Measurements from ENCODE around the gene RNF5.

RNF5 gene

GRCh38 chr6:32152769-32153563, 25.2 kb upstream of the RNF5 start:
- DNase-seq = no peak

GRCh38 chr6:32153564-32154513, 24.4 kb upstream of the RNF5 start, which contains the start of gene PPT2:
Gene PPT2 (plus strand): TSS chr6:32154141. CDS start chr6:32154595, 454 bp downstream.
- DNase-seq = peak; percentile 75

- DNase-seq = peak; percentile 18
These were observed 23.6 kb upstream of the RNF5 start for GRCh38 chr6:32154514-32155161.

- no peak for DNase-seq
These were observed 21.3 kb upstream of the RNF5 start for GRCh38 chr6:32156891-32157290.

- no peak for DNase-seq
These were observed 20.2 kb upstream of the RNF5 start for GRCh38 chr6:32158052-32158451.

- no peak for DNase-seq
These were observed 14.5 kb upstream of the RNF5 start for GRCh38 chr6:32163559-32164258.

- DNase-seq = no peak
These were observed 13.9 kb upstream of the RNF5 start, which contains the start of gene EGFL8 for GRCh38 chr6:32164295-32164694. Gene EGFL8 (plus strand): TSS chr6:32164595. CDS start chr6:32166166, 1,571 bp downstream.

- DNase-seq = no peak
These were observed 11.7 kb upstream of the RNF5 start for GRCh38 chr6:32166411-32167061.

- DNase-seq = no peak
These were observed 10.9 kb upstream of the RNF5 start for GRCh38 chr6:32167154-32167760.

GRCh38 chr6:32167761-32168262, 10.4 kb upstream of the RNF5 start:
- DNase-seq = no peak

- DNase-seq = no peak
These were observed 9.9 kb upstream of the RNF5 start for GRCh38 chr6:32168350-32168749.

- DNase-seq = no peak
These were observed 9.2 kb upstream of the RNF5 start for GRCh38 chr6:32168807-32169591.

- no peak for DNase-seq
These were observed 7.9 kb upstream of the RNF5 start for GRCh38 chr6:32170294-32170693.

GRCh38 chr6:32171234-32171633, 7.0 kb upstream of the RNF5 start:
- DNase-seq = no peak

GRCh38 chr6:32173051-32173727, 5.0 kb upstream of the RNF5 start:
- no peak for DNase-seq

- DNase-seq = no peak
These were observed 3.8 kb upstream of the RNF5 start for GRCh38 chr6:32174416-32174815.

GRCh38 chr6:32175322-32175710, 2.9 kb upstream of the RNF5 start:
- DNase-seq = no peak

GRCh38 chr6:32175711-32176475, 2.3 kb upstream of the RNF5 start, which contains the start of gene AGPAT1:
Gene AGPAT1 (minus strand): TSS chr6:32176084. CDS start chr6:32171496, 4,588 bp downstream.
- DNase-seq = peak; percentile 90
